ENCODE results near the gene USP7.
A peak's percentile ranks its signal among the peaks of the same experiment; 100 is the strongest.

The USP7 gene

DNA sequence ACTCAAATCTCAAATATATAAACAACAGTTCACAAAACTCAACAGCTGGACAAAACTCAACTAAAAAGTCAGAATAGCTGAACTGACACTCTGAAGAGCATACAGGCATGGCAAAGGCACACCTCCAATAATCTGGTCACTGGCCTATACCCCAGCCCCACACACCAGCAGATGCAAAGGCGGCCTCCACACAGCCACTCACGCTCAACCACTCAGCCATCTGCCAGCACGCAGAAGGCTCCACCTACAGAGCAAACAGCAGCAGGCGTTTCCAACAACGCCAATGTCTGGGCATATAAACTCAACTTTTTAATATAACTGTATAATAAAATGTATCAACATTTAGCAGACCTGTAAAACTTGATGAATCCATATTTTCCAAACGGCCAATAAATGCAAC, 17.2 kb downstream of the USP7 start:
- no peak overlapping the region for H3K4me3 ChIP-seq (replicated peaks; ENCODE audit: low read depth, low read length)
- TF ChIP-seq, protein P1, sequence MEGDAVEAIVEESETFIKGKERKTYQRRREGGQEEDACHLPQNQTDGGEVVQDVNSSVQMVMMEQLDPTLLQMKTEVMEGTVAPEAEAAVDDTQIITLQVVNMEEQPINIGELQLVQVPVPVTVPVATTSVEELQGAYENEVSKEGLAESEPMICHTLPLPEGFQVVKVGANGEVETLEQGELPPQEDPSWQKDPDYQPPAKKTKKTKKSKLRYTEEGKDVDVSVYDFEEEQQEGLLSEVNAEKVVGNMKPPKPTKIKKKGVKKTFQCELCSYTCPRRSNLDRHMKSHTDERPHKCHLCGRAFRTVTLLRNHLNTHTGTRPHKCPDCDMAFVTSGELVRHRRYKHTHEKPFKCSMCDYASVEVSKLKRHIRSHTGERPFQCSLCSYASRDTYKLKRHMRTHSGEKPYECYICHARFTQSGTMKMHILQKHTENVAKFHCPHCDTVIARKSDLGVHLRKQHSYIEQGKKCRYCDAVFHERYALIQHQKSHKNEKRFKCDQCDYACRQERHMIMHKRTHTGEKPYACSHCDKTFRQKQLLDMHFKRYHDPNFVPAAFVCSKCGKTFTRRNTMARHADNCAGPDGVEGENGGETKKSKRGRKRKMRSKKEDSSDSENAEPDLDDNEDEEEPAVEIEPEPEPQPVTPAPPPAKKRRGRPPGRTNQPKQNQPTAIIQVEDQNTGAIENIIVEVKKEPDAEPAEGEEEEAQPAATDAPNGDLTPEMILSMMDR (IDR thresholded peaks at IDR 0.05; ENCODE audit: insufficient read depth, low read length, poor library complexity, severe bottlenecking): no peak
- no peaks in the 10 kb centered on the region for H3K36me3 ChIP-seq (ENCODE audit: control insufficient read depth, insufficient read depth, low read length)
- no peaks in the 10 kb centered on the region for H3K27me3 ChIP-seq (replicated peaks; ENCODE audit: control insufficient read depth, insufficient read depth, low read length)
- no peak for DNase-seq (ENCODE audit: extremely low read depth, insufficient read length)

DNA sequence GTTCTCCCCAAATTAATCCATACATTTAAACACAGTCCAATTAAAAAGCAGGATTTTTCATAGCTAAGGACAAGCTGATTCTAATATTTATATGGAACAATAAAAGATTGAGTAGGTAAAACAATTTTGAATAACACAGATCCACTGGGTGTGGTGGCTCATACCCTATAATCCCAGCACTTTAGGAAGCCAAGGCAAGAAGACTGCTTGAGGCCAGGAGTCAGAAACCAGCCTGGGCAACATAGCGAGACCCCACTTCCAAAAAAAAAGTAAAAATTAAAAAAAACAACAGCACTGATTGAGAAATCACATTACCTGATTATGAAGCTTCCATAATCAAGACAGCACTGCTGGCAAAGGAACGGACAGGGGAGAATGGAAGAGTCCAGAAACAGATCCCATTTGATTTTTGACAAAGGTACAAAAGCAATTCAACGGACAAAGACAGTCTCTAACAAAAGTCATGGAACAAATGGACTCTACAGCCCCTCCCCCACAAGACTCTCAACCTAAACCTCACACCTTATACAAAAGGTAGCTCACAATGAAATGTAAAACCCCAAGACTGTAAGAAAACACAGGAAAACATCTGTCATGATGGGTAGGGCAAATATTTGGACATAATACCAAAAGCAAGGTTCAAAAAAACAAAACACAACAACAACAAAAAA, 17.9 kb downstream of the USP7 start:
- Histone ChIP-seq H3K4me3 (replicated peaks; ENCODE audit: low read depth, low read length) (no peak overlapping the region), H3K36me3 (ENCODE audit: control insufficient read depth, insufficient read depth, low read length) (no peaks in the 10 kb centered on the region), H3K27me3 (replicated peaks; ENCODE audit: control insufficient read depth, insufficient read depth, low read length) (no peaks in the 10 kb centered on the region)
- TF ChIP-seq, protein P1 (IDR thresholded peaks at IDR 0.05; ENCODE audit: insufficient read depth, low read length, poor library complexity, severe bottlenecking): no peak
- DNase-seq (ENCODE audit: extremely low read depth, insufficient read length): no peak

DNA sequence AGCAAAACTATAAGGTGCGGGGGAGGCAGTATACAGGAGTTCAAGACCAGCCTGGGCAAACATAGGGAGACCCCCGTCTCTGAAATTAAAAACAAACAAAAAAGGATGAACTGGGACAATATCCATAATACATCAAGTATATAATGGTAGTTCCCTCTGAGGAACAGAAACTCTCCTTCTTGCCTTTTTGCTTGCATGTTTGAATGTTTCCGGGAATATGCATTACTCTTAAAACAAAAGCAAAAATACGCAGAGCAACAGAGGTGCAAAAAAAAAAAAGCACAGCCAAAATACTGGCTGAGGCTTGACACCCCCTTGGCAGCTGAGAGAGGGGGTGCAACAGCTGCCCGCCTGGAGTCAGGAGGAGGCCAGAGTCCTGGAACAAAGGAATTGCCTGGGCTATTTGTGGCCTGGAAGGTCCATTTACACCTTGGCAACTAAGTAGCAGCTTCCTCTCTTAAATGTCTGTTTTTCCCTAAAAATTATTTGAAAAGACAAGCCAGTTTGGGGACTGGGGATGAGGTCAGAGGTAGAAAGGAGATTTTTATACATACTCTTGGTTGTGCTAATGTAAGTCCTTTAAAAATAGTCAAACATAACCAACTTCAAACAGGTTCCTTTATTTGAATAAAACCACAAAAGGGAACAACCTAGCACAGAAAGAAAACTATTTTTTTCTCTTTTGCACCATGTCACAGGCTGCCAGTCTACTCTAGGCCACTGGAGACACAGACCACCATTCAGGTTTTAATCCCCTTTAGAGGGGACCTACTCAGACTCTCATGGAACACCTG, 19.5 kb downstream of the USP7 start:
- H3K4me3 ChIP-seq (replicated peaks; ENCODE audit: low read depth, low read length): peak overlapping the region; percentile 40
- DNase-seq (ENCODE audit: extremely low read depth, insufficient read length): peak; percentile 40
- TF ChIP-seq, protein P1 (IDR thresholded peaks at IDR 0.05; ENCODE audit: insufficient read depth, low read length, poor library complexity, severe bottlenecking): no peak
- H3K27me3 ChIP-seq (replicated peaks; ENCODE audit: control insufficient read depth, insufficient read depth, low read length): no peaks in the 10 kb centered on the region
- H3K36me3 ChIP-seq (ENCODE audit: control insufficient read depth, insufficient read depth, low read length): no peaks in the 10 kb centered on the region

DNA sequence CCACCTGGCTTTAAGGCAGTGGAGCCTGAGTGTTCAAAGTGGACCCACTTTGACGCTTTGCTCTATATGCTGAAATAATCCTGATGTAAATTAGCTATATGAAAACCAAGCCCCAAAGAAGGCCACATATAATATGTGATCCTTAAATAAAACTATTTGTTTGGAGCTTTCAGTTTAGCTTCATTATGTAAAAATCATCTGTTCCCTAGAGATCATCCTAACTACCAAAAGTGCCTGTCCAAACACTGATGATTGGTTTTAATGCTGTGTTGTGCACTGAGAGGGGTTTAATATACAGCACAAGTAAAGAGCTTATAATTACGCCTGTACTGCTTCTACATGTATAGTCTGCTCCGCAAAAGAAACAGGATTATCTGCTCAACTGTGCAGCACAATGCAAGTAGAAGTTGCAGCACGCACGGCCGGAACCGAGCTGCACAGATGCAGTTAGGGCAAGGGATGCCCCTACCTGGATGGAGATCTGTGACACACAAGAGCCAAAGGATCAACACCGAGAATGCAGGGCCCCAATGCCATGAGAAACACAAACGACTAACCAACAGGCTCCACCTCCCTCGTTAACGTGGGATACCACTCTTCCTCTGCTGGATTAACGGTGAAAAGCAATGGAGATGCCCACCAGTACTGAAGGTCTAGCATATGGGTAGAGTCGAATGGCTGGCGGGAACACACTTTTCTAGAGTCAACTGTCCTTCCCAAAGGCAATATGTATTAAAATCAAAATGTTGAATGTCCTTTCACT, 20.5 kb downstream of the USP7 start:
- Histone ChIP-seq H3K27me3 (replicated peaks; ENCODE audit: control insufficient read depth, insufficient read depth, low read length) (no peaks in the 10 kb centered on the region), H3K36me3 (ENCODE audit: control insufficient read depth, insufficient read depth, low read length) (no peaks in the 10 kb centered on the region), H3K4me3 (replicated peaks; ENCODE audit: low read depth, low read length) (no peak overlapping the region; the same call in 1 of the 2 replicates)
- TF ChIP-seq, protein P1 (IDR thresholded peaks at IDR 0.05; ENCODE audit: insufficient read depth, low read length, poor library complexity, severe bottlenecking): no peak
- no peak for DNase-seq (ENCODE audit: extremely low read depth, insufficient read length)

DNA sequence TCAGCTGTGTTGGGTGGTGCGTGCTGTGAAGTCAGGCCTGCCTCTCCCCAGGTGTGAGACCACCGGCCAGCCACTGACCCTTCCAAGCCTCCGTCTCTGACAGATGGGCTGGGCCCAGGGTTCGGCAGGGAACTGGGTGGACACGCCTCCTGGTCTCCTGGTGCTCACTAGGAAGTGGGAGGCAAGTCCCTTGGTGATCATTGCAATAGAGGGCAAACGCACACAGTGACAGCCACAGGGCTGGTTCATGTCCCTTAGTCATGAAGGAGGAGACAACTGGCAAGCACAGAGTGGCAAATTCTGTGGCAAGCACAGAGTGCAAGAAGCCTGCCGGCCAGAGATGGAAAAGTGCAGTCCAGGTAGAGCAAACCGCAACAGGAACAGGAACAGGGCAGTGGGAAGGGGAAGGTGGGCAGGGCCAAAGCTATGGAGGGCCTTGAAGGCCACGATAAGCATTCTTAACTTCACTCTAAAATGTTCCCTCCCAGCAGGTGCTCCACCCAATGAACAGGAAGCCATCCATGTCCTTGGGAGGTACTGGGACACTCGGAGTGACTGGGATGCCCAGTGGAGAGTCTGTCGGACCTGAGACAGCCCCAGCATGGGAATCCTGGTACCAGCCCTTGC, 21.9 kb downstream of the USP7 start:
- Histone ChIP-seq H3K4me3 (replicated peaks; ENCODE audit: low read depth, low read length) (no peak overlapping the region), H3K36me3 (ENCODE audit: control insufficient read depth, insufficient read depth, low read length) (no peaks in the 10 kb centered on the region), H3K27me3 (replicated peaks; ENCODE audit: control insufficient read depth, insufficient read depth, low read length) (no peaks in the 10 kb centered on the region)
- TF ChIP-seq, protein P1 (IDR thresholded peaks at IDR 0.05; ENCODE audit: insufficient read depth, low read length, poor library complexity, severe bottlenecking): no peak
- DNase-seq (ENCODE audit: extremely low read depth, insufficient read length): no peak
